K562 (cell line): ENCODE measurements around the gene CLDND2. TPM values are rescaled to one million over a fixed set of nuclear protein-coding genes. Genes with fewer than 3 reads are reported as not detected.

ENCODE experiments used
- ATAC-seq: fragments of 200-7000 bp; cut with Tn5 transposase; 3 replicates; pipeline ENCODE4 v1.9.1; 2020; ENCODE audit warnings: moderate library complexity
- BruUV-seq: library from RNA; stranded (reverse); fragments of 400-500 nt; replicated peaks from 2 replicates; lab custom pipeline; 2021; lab: Mats Ljungman, UMichigan
- CTCF ChIA-PET: fragments of 300-600 bp; formaldehyde crosslinking; extraction: SDS; loops from one replicate; lab custom pipeline; 2021; ENCODE audit warnings: low intra/inter-chr PET ratio; lab: Yijun Ruan, JAX
- POLR2A ChIA-PET: fragments of 300-600, 350-650 bp; sonication (Branson Sonifier 250); formaldehyde crosslinking; extraction: SDS; loops from one replicate; lab custom pipeline; 2021; ENCODE audit warnings: antibody characterized with exemption, inconsistent platforms; lab: Yijun Ruan, JAX
- DNase-seq, 4 experiments: peaks; one replicate each; pipeline versions ENCODE4 v3.0.0 to v3.0.0-alpha.2; 2011 to 2018; ENCODE audit warnings: low spot score in 3 of 4, mixed read lengths in 3 of 4; ENCODE audit errors: extremely low read depth in 1 of 4
- FAIRE-seq: peaks from 2 replicates; lab custom pipeline; 2011; peaks lifted over from hg19 to GRCh38; lab: Jason Lieb, UNC
- H2AFZ ChIP-seq: 2 replicates; pipeline ENCODE4 v1.6.0; 2011; ENCODE audit warnings: low read depth, low read length, control low read depth, inconsistent platforms
- H3K27ac ChIP-seq: fragments of 200-600 bp; 3 replicates; pipeline ENCODE4 v1.8.0; 2011; ENCODE audit warnings: low read depth, mild to moderate bottlenecking, control low read depth, inconsistent platforms, low read length, moderate library complexity, mixed read lengths; ENCODE audit errors: extremely low read depth
- H3K27me3 ChIP-seq, 2 experiments: fragments of 300-600 bp in 1 of 2; 2 replicates in 1 of 2; 3 replicates in 1 of 2; pipeline versions ENCODE4 v1.6.0 to v1.8.0; 2011; ENCODE audit warnings: inconsistent platforms in 2 of 2, low read length in 2 of 2, mild to moderate bottlenecking in 1 of 2, mixed read lengths in 1 of 2, moderate library complexity in 1 of 2; ENCODE audit not compliant: control insufficient read depth in 2 of 2, insufficient read depth in 2 of 2
- H3K36me3 ChIP-seq: fragments of 300-600 bp; 3 replicates; pipeline ENCODE4 v1.8.0; 2011; ENCODE audit warnings: mild to moderate bottlenecking, low read length, inconsistent platforms; ENCODE audit not compliant: control insufficient read depth, insufficient read depth
- H3K4me1 ChIP-seq, 2 experiments: fragments of 200-600 bp in 1 of 2; replicated peaks in 1 of 2; 2 replicates in 1 of 2; 3 replicates in 1 of 2; pipeline versions ENCODE4 v1.5.1 to v1.8.0; 2011; ENCODE audit warnings: inconsistent platforms in 2 of 2, low read length in 2 of 2, mild to moderate bottlenecking in 1 of 2, mixed read lengths in 1 of 2, moderate library complexity in 1 of 2; ENCODE audit not compliant: control insufficient read depth in 2 of 2, insufficient read depth in 2 of 2
- H3K4me2 ChIP-seq: 2 replicates; pipeline ENCODE4 v1.6.1; 2011; ENCODE audit warnings: low read length, control low read depth, inconsistent platforms, mixed read lengths; ENCODE audit not compliant: insufficient read depth
- H3K4me3 ChIP-seq: fragments of 200-600 bp; sonication (generic), shearing (Covaris generic); 2 replicates; pipeline ENCODE4 v1.5.1; 2016; ENCODE audit warnings: control low read depth, inconsistent platforms
- H3K79me2 ChIP-seq: fragments of 200-600 bp; 3 replicates; pipeline ENCODE4 v1.8.0; 2011; ENCODE audit warnings: low read length, inconsistent platforms; ENCODE audit not compliant: control insufficient read depth, insufficient read depth
- H3K9ac ChIP-seq, 2 experiments: 2 replicates each; pipeline versions ENCODE4 v1.6.0 to v1.6.1; 2011; ENCODE audit warnings: low read depth in 2 of 2, low read length in 2 of 2, control low read depth in 1 of 2, inconsistent platforms in 1 of 2, mild to moderate bottlenecking in 1 of 2, mixed read lengths in 1 of 2; ENCODE audit not compliant: insufficient read depth in 1 of 2
- H3K9me1 ChIP-seq: one replicate; pipeline ENCODE4 v1.6.0; 2011; ENCODE audit warnings: inconsistent platforms, mild to moderate bottlenecking, low read length, moderate library complexity; ENCODE audit not compliant: control insufficient read depth, insufficient read depth
- H3K9me3 ChIP-seq: replicated peaks from 2 replicates; pipeline ENCODE4 v1.5.1; 2011; ENCODE audit warnings: low read depth, low read length, inconsistent platforms; ENCODE audit not compliant: control insufficient read depth, insufficient read depth
- H4K20me1 ChIP-seq: replicated peaks from 2 replicates; pipeline ENCODE4 v1.6.1; 2011; ENCODE audit warnings: low read length, inconsistent platforms, mixed read lengths; ENCODE audit not compliant: control insufficient read depth, insufficient read depth
- BDP1 ChIP-seq: IDR thresholded peaks from 3 replicates; pipeline ENCODE4 v1.6.1; 2011; ENCODE audit not compliant: insufficient read length, insufficient read depth
- CHD4 ChIP-seq: fragments of 200-600 bp; sonication (generic); IDR thresholded peaks from 3 replicates; pipeline ENCODE4 v1.6.1; 2012; ENCODE audit warnings: low read depth, mild to moderate bottlenecking, mixed read lengths, low read length, inconsistent platforms; ENCODE audit not compliant: insufficient read depth, insufficient replicate concordance, poor library complexity, severe bottlenecking
- CTBP1 ChIP-seq: fragments of 450-650 bp; IDR thresholded peaks from 2 replicates; pipeline ENCODE4 v1.6.1; 2016; ENCODE audit warnings: borderline replicate concordance
- MTA3 ChIP-seq: fragments of 450-650 bp; formaldehyde crosslinking; IDR thresholded peaks from 2 replicates; pipeline ENCODE4 v1.6.1; 2017; ENCODE audit warnings: mild to moderate bottlenecking, borderline replicate concordance
- NCOR1 ChIP-seq: fragments of 450-650 bp; IDR thresholded peaks from 2 replicates; pipeline ENCODE4 v1.6.1; 2016; ENCODE audit warnings: mild to moderate bottlenecking, moderate library complexity
- NONO ChIP-seq, 2 experiments: fragments of 200-400 bp in 1 of 2; fragments of 450-650 bp in 1 of 2; formaldehyde crosslinking in 1 of 2; IDR thresholded peaks; 2 replicates each; pipeline ENCODE4 v1.6.1; 2017; ENCODE audit warnings: low read depth in 2 of 2, mild to moderate bottlenecking in 2 of 2, moderate library complexity in 2 of 2, low read length in 1 of 2
- PATZ1 ChIP-seq: fragments of 250-450 bp; sonication (Bioruptor Pico); IDR thresholded peaks from 2 replicates; pipeline ENCODE4 v1.5.0; 2020; ENCODE audit warnings: mild to moderate bottlenecking, borderline replicate concordance
- RREB1 ChIP-seq: fragments of 250-450 bp; sonication (Bioruptor Pico); IDR thresholded peaks from 2 replicates; pipeline ENCODE4 v1.4.0; 2020
- TEAD4 ChIP-seq, 2 experiments: sonication (generic) in 1 of 2; formaldehyde crosslinking in 1 of 2; IDR thresholded peaks; 2 replicates each; pipeline versions ENCODE4 v1.6.1 to v1.8.0; 2012 to 2022; ENCODE audit warnings: borderline replicate concordance in 1 of 2, inconsistent platforms in 1 of 2, low read length in 1 of 2, mild to moderate bottlenecking in 1 of 2, missing genetic modification reagents in 1 of 2
- YY1 ChIP-seq, 3 experiments: IDR thresholded peaks; 2 replicates each; pipeline ENCODE4 v1.6.1; 2011; ENCODE audit warnings: low read length in 2 of 3, mild to moderate bottlenecking in 2 of 3, moderate library complexity in 2 of 3, borderline replicate concordance in 1 of 3, control low read depth in 1 of 3, low read depth in 1 of 3; ENCODE audit not compliant: insufficient read depth in 3 of 3, insufficient replicate concordance in 2 of 3, control insufficient read depth in 1 of 3, insufficient read length in 1 of 3; ENCODE audit errors: extremely low read depth in 1 of 3
- ZNF23 ChIP-seq: fragments of 250-450 bp; sonication (Bioruptor Pico); IDR thresholded peaks from 2 replicates; pipeline ENCODE4 v1.4.0; 2020; ENCODE audit warnings: mild to moderate bottlenecking
- WGBS: fragments of 100-300 bp; shearing (Covaris generic); methylation state at CpG from one replicate; pipeline ENCODE4 v1.1.6; 2016; ENCODE audit warnings: low coverage, mixed read lengths; ENCODE audit not compliant: insufficient coverage; ENCODE audit errors: missing lambda C conversion rate; 5-methylcytosine and 5-hydroxymethylcytosine counted together
- in situ Hi-C: fragments of 300-500 bp; cut with MboI; formaldehyde crosslinking; loops from 4 replicates; pipeline ENCODE4 v1.15.0; 2018; ENCODE audit warnings: inconsistent platforms, mixed read lengths
- intact Hi-C: fragments of 100-400 bp; cut with micrococcal nuclease; formaldehyde crosslinking; loops from 2 replicates; pipeline ENCODE4 v1.14.2; 2022
- polyA plus RNA-seq, 8 experiments: library from polyadenylated mRNA; depleted of rRNA in 4 of 8; stranded (reverse) in 5 of 8; unstranded in 3 of 8; fragments of >200 nt; fragmentation: Nextera tagmentation in 2 of 8; fragmentation: Illumina TruSeq in 1 of 8; extraction: Ambion mirVana in 2 of 8; extraction: Trizol in 1 of 8; gene quantifications; 2 replicates each; pipeline versions ENCODE4 v1.2.1 to v1.2.3, GENCODE V29; 2011 to 2014; ENCODE audit warnings: inconsistent platforms in 1 of 8, missing spikeins in 1 of 8
- total RNA-seq, 7 experiments: library from RNA; depleted of rRNA in 6 of 7; stranded (reverse); fragments of >200 nt in 6 of 7; fragmentation: Illumina TruSeq in 2 of 7; extraction: Trizol in 2 of 7; gene quantifications; 2 replicates each; pipeline versions ENCODE4 v1.2.1 to v1.2.3, GENCODE V29; 2011 to 2021; ENCODE audit warnings: low replicate concordance in 1 of 7

The CLDND2 gene
- total and polyA plus RNA-seq, 9 of the 15 experiments (the other 6 are each of a cell fraction or from before 2014, with no cell fraction given), result 0.45 to 4.0 (median 1.2) TPM; not detected in 3

- Histone ChIP-seq H3K27ac (peak overlapping the region; percentile 85), H3K27me3 (no peaks in the 10 kb centered on the region), H3K4me1 (peaks cover 29 to 57% of the 10 kb centered on the region in 2 experiments), H3K9me3 (no peaks in the 10 kb centered on the region), H3K79me2 (peaks cover 51% of the 10 kb centered on the region), H4K20me1 (no peaks in the 10 kb centered on the region), H3K4me3 (peak overlapping the region; percentile 75), H2AFZ (peak overlapping the region; percentile 94), H3K9ac (peak overlapping the region; percentile 93 to 94), H3K36me3 (no peaks in the 10 kb centered on the region), H3K9me1 (no peaks in the 10 kb centered on the region), H3K4me2 (peak overlapping the region; percentile 95)
- ChIA-PET CTCF (no interaction called here), POLR2A (interaction anchor here (0.6 to 1.5 kb wide), 15 partner anchors 10 to 277 kb away, joined by 3 to 11 read pairs (median 4); partner anchors contain the start of gene C19orf84)
- TSS peak; percentile 89 for BruUV-seq
- DNase-seq (peak; percentile 96 to 99 (median 97)), FAIRE-seq (peak; percentile 98), ATAC-seq (peak; percentile 89)
- in situ Hi-C loops (no loop called here), intact Hi-C loops (loop anchor here (1.0 kb wide), 1 partner anchor 23 kb away; the partner anchor contains the start of gene C19orf84)
- WGBS, result 1% methylated on average over 48 of the region's 64 CpGs
- TF ChIP-seq CHD4 (no peak), PATZ1 (CRISPR knock-in tag) (no peak), CTBP1 (peak; percentile 87), YY1 (IDR thresholded peaks at IDR 0.05; ENCODE audit: borderline replicate concordance in 1 of 3, control insufficient read depth in 1 of 3, extremely low read depth in 1 of 3, insufficient read depth in 3 of 3, insufficient read length in 1 of 3, insufficient replicate concordance in 2 of 3, low read depth in 1 of 3, low read length in 2 of 3) (peak in 1 of 3 experiments; percentile 31), BDP1 (no peak), TEAD4 (IDR thresholded peaks at IDR 0.05; ENCODE audit: low read length) (no peak), TEAD4 (CRISPR knock-in tag; IDR thresholded peaks at IDR 0.05; ENCODE audit: borderline replicate concordance) (no peak), NCOR1 (peak; percentile 60), MTA3 (peak; percentile 71), NONO (IDR thresholded peaks at IDR 0.05; ENCODE audit: low read depth in 2 of 2, low read length in 1 of 2) (peak in 1 of 2 experiments; percentile 37; a peak in 1 of 4 replicates), ZNF23 (no peak), RREB1 (peak; percentile 52; the same call in 1 of the 2 replicates)
Measured at GRCh38 chr19:51367565-51368365, 1.0 kb downstream of the CLDND2 start.
